Middle frontal gyrus (tissue), 1 donor: ENCODE data around the gene SYNE1.
"Not testable (repeated sequence)": the region's sequence is repeated elsewhere in the genome, so short reads cannot be mapped to it uniquely, and the experiment has no call there.

Experiments used
- DNase-seq: peaks from one replicate; pipeline ENCODE4 v3.0.0-alpha.2; 2015; ENCODE audit warnings: low spot score; ENCODE audit errors: extremely low spot score

The SYNE1 gene

GRCh38 chr6:152426276-152426675 is 210.9 kb downstream of the SYNE1 start:
- DNase-seq: no peak

- no peak for DNase-seq
These were observed 213.7 kb downstream of the SYNE1 start for GRCh38 chr6:152423216-152424103.

GRCh38 chr6:152421496-152421895 is 215.7 kb downstream of the SYNE1 start:
- DNase-seq: not testable (repeated sequence)

GRCh38 chr6:152420696-152421095 is 216.5 kb downstream of the SYNE1 start:
- no peak for DNase-seq

GRCh38 chr6:152418551-152418950 is 218.6 kb downstream of the SYNE1 start:
- no peak for DNase-seq

- DNase-seq: no peak
These were observed 220.5 kb downstream of the SYNE1 start for GRCh38 chr6:152416652-152417051.

- no peak for DNase-seq
These were observed 232.1 kb downstream of the SYNE1 start for GRCh38 chr6:152404936-152405595.

GRCh38 chr6:152404086-152404857 is 232.9 kb downstream of the SYNE1 start:
- DNase-seq: no peak

- no peak for DNase-seq
These were observed 234.4 kb downstream of the SYNE1 start for GRCh38 chr6:152402791-152403190.

GRCh38 chr6:152401978-152402377 is 235.2 kb downstream of the SYNE1 start:
- no peak for DNase-seq

- DNase-seq: no peak
These were observed 237.8 kb downstream of the SYNE1 start for GRCh38 chr6:152399399-152399798.

- no peak for DNase-seq
These were observed 238.2 kb downstream of the SYNE1 start for GRCh38 chr6:152398993-152399392.

GRCh38 chr6:152398316-152398715 is 238.8 kb downstream of the SYNE1 start:
- DNase-seq: no peak

- no peak for DNase-seq
These were observed 242.9 kb downstream of the SYNE1 start for GRCh38 chr6:152394303-152394702.

GRCh38 chr6:152391179-152391880 is 245.8 kb downstream of the SYNE1 start:
- no peak for DNase-seq

- DNase-seq: no peak
These were observed 250.1 kb downstream of the SYNE1 start for GRCh38 chr6:152387091-152387490.

GRCh38 chr6:152386131-152386530 is 251.0 kb downstream of the SYNE1 start:
- no peak for DNase-seq

GRCh38 chr6:152380993-152381898 is 255.9 kb downstream of the SYNE1 start:
- peak; percentile 59 for DNase-seq

GRCh38 chr6:152380351-152380767 is 256.8 kb downstream of the SYNE1 start:
- no peak for DNase-seq

GRCh38 chr6:152379423-152379822 is 257.7 kb downstream of the SYNE1 start:
- no peak for DNase-seq
